ENCODE measurements around the gene FER. TPM values are rescaled to one million over a fixed set of nuclear protein-coding genes. Genes with fewer than 3 reads are reported as not detected.

The FER gene
- total and polyA plus RNA-seq, 2 experiments from 2014 or later: 10.6 to 29.4 TPM

- H3K4me1 ChIP-seq (ENCODE audit: insufficient read depth): no peaks in the 10 kb centered on the region
- H3K27ac ChIP-seq: no peak overlapping the region
- no peak for TF ChIP-seq EZH2phosphoT487 (IDR thresholded peaks at IDR 0.05; ENCODE audit: low read depth, severe bottlenecking, unreplicated experiment)
- TF ChIP-seq CTCF (IDR thresholded peaks at IDR 0.05; ENCODE audit: poor library complexity): no peak
- TF ChIP-seq EZH2 (IDR thresholded peaks at IDR 0.05; ENCODE audit: borderline replicate concordance): no peak
- no peaks in the 10 kb centered on the region for H4K20me1 ChIP-seq (ENCODE audit: insufficient read depth, poor library complexity, severe bottlenecking)
- H3K79me2 ChIP-seq: no peaks in the 10 kb centered on the region
- H2AFZ ChIP-seq: no peak overlapping the region
- no peak for DNase-seq (ENCODE audit: low spot score)
- H3K36me3 ChIP-seq (replicated peaks; ENCODE audit: insufficient read depth, low read depth): no peaks in the 10 kb centered on the region
- H3K9me2 ChIP-seq (replicated peaks; ENCODE audit: insufficient read depth): no peaks in the 10 kb centered on the region
- H3K27me3 ChIP-seq: no peaks in the 10 kb centered on the region
- no peak overlapping the region for H3K4me2 ChIP-seq
- H3K4me3 ChIP-seq: no peak overlapping the region
- H3K9me3 ChIP-seq (ENCODE audit: low read depth): no peaks in the 10 kb centered on the region
Measured at GRCh38 chr5:109177782-109178181, 430.1 kb downstream of the FER start.

DNA sequence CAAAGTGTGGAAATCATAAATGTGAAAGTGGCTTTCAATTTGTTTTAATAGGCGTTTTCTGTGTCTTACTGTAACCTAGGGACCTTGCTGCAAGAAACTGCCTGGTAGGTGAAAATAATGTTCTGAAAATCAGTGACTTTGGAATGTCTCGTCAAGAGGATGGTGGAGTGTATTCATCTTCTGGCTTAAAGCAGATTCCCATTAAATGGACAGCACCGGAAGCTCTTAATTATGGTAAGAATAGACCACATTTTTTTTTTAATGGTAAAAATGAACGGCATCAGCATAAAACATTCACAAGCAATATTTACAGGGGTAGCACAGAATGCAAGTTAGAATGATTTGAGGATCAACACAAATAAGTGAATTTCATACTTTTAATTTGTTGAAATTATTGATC, 433.0 kb downstream of the FER start:
- no peaks in the 10 kb centered on the region for H3K9me3 ChIP-seq (ENCODE audit: low read depth)
- H3K27me3 ChIP-seq: no peaks in the 10 kb centered on the region
- H2AFZ ChIP-seq: no peak overlapping the region
- H3K4me2 ChIP-seq: no peak overlapping the region
- WGBS (ENCODE audit: low lambda C conversion rate, missing lambda C conversion rate): 95% methylated on average over 4 of the region's 4 CpGs
- TF ChIP-seq EZH2phosphoT487 (IDR thresholded peaks at IDR 0.05; ENCODE audit: low read depth, severe bottlenecking, unreplicated experiment) (no peak), CTCF (IDR thresholded peaks at IDR 0.05; ENCODE audit: poor library complexity) (no peak), EZH2 (IDR thresholded peaks at IDR 0.05; ENCODE audit: borderline replicate concordance) (no peak)
- H3K27ac ChIP-seq: no peak overlapping the region
- H4K20me1 ChIP-seq (ENCODE audit: insufficient read depth, poor library complexity, severe bottlenecking): no peaks in the 10 kb centered on the region
- H3K4me3 ChIP-seq: no peak overlapping the region
- DNase-seq (ENCODE audit: low spot score): no peak
- H3K36me3 ChIP-seq (replicated peaks; ENCODE audit: insufficient read depth, low read depth): no peaks in the 10 kb centered on the region
- no peaks in the 10 kb centered on the region for H3K4me1 ChIP-seq (ENCODE audit: insufficient read depth)
- no peaks in the 10 kb centered on the region for H3K9me2 ChIP-seq (replicated peaks; ENCODE audit: insufficient read depth)
- H3K79me2 ChIP-seq: no peaks in the 10 kb centered on the region

DNA sequence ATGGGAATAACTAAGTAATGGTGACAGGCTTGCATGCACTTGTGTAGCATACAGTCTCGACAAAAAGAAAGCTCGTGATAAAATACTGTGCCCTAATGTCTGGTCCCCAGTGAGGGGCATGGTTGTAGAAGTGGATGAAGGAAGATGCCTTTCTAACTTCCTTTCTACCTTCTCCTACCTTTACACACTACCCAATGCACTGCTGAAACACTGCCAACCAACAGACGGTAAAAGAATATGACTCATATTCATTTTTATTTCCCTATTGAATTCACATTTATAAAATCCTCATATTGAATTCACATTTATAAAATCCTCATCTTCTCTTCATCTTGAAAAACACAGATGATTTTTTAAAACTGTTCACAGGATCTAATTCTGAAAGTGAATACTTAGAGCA, 439.1 kb downstream of the FER start:
- Histone ChIP-seq H3K27ac (no peak overlapping the region), H3K27me3 (no peaks in the 10 kb centered on the region), H2AFZ (no peak overlapping the region), H3K9me2 (replicated peaks; ENCODE audit: insufficient read depth) (no peaks in the 10 kb centered on the region), H3K36me3 (replicated peaks; ENCODE audit: insufficient read depth, low read depth) (no peaks in the 10 kb centered on the region), H3K4me2 (no peak overlapping the region), H3K4me3 (no peak overlapping the region), H4K20me1 (ENCODE audit: insufficient read depth, poor library complexity, severe bottlenecking) (no peaks in the 10 kb centered on the region), H3K4me1 (ENCODE audit: insufficient read depth) (peaks cover under 1% of the 10 kb centered on the region), H3K9me3 (ENCODE audit: low read depth) (no peaks in the 10 kb centered on the region), H3K79me2 (no peaks in the 10 kb centered on the region)
- no peak for DNase-seq (ENCODE audit: low spot score)
- WGBS (ENCODE audit: low lambda C conversion rate, missing lambda C conversion rate): 95% methylated on average over 3 of the region's 3 CpGs
- TF ChIP-seq EZH2phosphoT487 (IDR thresholded peaks at IDR 0.05; ENCODE audit: low read depth, severe bottlenecking, unreplicated experiment): no peak
- no peak for TF ChIP-seq EZH2 (IDR thresholded peaks at IDR 0.05; ENCODE audit: borderline replicate concordance)
- TF ChIP-seq CTCF (IDR thresholded peaks at IDR 0.05; ENCODE audit: poor library complexity): no peak

- TF ChIP-seq CTCF (IDR thresholded peaks at IDR 0.05; ENCODE audit: poor library complexity) (no peak), EZH2phosphoT487 (IDR thresholded peaks at IDR 0.05; ENCODE audit: low read depth, severe bottlenecking, unreplicated experiment) (no peak), EZH2 (IDR thresholded peaks at IDR 0.05; ENCODE audit: borderline replicate concordance) (no peak)
- Histone ChIP-seq H3K27me3 (no peaks in the 10 kb centered on the region), H3K9me2 (replicated peaks; ENCODE audit: insufficient read depth) (no peaks in the 10 kb centered on the region), H3K4me1 (ENCODE audit: insufficient read depth) (peaks cover 19% of the 10 kb centered on the region), H3K36me3 (replicated peaks; ENCODE audit: insufficient read depth, low read depth) (no peaks in the 10 kb centered on the region), H3K27ac (no peak overlapping the region), H3K4me2 (no peak overlapping the region), H3K9me3 (ENCODE audit: low read depth) (no peaks in the 10 kb centered on the region), H2AFZ (no peak overlapping the region), H3K4me3 (no peak overlapping the region), H3K79me2 (no peaks in the 10 kb centered on the region), H4K20me1 (ENCODE audit: insufficient read depth, poor library complexity, severe bottlenecking) (no peaks in the 10 kb centered on the region)
- DNase-seq (ENCODE audit: low spot score): no peak
- WGBS (ENCODE audit: low lambda C conversion rate, missing lambda C conversion rate): 64% methylated on average over 2 of the region's 2 CpGs
Measured at GRCh38 chr5:109191153-109191558, 443.5 kb downstream of the FER start.
